ENCODE measurements around the gene HAPLN2.

The HAPLN2 gene

DNA sequence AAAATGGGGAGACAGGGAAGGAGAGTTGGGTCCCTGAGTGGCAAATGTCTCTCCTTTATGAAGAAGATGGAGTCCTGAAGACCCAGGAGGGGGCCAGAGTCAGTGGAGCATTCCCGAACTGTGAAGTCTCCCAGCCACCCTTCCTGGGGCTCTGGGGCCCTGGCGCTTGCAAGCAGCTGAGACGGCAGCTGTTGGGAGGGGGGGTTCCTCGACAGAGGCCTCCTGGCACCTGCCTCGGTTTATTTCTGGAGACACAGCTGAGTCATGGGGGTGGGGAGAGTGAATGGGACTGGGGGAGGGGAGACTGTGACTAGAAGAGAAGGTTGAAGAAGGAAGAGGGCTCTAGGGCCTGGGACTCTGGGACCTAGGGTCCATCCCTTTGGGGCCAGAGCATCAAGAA lies 44.0 kb downstream of the HAPLN2 start:
- DNase-seq (ENCODE audit: low spot score) = no peak

DNA sequence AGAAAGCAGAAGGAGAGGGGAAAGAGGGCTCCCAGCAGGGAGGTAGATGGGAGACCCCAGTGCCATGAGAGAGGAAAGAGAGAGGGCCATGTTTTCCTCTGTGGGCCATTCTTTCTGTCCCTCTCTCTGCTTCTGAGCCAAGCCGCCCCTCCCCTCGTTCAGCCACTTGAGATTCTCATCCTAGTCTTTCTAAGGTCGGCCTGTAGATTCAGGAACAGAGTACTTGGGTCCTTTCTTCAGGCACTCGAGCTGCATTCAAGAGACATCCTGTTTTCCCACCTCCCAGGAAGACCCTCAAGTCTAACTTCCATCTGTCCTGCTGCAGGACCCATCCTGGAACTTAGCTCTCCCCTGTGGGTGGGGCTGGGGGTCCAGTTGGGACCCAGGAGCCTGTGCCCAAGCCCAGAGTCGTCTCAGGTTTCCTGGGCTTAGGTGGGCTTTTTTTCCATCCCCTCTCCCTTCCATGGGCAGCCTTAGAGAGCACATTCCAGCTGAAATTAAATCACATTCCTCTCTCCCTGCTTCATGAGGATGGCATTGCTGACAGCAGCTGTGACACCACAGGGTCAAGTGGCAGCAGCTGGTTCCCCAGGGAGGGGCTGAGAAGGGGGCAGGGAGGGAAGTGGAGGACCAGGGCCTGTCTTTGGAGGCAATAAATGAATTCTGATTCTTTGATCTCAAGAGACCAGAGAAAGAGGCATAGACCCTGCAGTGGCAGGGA lies 45.0 kb downstream of the HAPLN2 start:
- no peak for DNase-seq (ENCODE audit: low spot score)

DNA sequence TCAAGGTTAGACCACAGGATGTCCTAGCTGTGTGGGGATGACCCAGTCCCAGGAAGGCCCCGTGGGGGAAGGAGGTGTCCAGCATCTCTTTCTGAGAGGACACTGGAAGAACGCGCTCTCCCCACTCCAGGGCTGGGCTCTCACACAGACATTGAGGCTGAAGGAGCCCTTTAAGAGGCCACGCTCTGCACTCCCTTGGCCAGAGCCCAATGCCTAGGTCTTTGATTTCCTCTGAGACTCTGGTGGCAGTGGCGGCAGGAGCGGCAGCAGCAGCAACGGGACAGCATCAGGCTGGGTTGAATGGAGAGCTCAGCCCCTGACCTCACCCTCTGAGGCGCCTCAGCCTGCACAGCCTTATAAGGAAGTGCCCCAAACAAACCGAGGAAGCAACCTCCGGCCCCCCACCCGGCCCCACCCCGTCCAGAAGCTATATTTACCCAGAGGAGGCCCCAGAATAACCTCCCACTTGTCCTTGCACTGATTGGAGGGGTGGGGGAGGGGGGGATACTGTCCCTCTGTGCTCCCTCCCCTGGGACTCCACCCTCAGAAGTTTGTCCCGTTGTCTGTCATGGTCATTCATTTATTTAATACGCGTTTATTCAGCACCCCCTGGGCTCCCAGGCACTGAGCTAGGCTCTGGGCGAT lies 45.7 kb downstream of the HAPLN2 start:
- no peak for DNase-seq (ENCODE audit: low spot score)

DNA sequence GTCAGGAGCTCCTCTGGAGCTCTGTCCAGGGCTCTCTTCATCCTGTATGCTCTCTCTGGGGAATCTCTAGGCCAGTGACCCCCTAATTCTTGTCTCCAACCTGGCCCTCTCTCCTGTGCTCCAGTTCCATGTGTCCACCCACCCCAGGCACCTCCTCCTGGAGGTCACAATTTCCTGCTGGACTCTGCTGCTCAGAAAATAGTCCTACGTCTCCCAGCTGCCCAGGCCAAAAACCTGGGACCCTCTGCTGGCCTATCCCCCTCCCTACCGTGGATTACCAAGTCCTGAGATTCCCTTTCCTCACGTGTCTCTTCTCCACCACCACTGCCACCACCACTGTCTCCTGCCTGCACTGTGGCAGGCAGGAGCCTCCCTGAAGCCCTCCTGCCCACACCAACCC lies 46.3 kb downstream of the HAPLN2 start:
- no peak for DNase-seq (ENCODE audit: low spot score)

DNA sequence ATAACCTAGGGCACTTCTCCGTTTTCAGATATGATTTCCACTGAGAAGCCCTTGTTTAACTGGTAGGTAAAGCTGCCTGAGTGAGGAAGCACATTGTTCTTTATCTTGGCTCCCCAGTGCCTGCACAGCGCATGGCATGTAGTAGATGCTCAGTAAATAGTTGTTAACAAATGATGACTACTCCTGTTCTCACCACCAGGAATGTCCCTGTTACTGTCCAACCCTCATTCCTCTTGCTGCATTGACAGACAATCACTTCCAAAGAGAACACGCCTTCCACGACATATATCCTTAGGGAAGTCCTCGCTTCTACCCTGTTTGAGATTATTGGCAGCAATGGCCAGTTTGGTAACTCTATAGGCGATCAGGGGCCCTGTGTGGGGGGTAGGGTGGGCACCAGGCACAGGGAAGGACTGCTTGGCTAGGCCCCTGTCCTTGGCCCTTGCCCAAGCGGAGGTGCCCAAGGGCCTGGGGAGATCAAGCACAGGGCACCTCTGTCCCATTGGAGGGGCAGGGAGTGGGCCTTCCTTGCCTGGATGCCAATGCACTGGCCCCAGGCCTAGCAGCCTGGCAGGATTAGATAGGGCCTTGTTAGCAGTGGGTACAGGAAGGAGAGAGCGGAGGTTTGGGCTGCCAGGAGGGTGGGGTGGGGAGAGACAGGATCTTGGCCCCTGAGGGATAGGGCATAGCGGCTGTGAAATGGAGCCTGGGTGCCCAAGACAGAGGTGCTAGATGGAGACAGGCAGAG lies 47.8 kb downstream of the HAPLN2 start:
- no peak for DNase-seq (ENCODE audit: low spot score)

DNA sequence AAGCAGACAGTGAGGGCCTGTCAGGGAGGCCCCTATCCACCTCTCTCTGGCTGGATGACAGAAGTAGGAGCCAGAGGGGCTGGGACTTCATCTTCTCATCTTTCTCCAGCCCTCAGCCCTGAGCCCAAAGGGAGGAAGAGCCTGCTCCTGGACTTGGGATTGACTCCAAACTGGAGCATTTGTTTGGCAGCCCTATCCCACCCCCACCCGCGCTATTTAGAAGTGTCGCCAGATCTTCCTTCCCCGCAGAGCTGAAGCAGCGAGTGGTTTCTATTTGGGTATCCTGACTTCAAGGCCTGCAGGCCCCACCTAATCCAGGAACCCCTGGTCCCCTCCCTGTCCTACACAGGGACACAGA lies 48.4 kb downstream of the HAPLN2 start:
- no peak for DNase-seq (ENCODE audit: low spot score)

DNA sequence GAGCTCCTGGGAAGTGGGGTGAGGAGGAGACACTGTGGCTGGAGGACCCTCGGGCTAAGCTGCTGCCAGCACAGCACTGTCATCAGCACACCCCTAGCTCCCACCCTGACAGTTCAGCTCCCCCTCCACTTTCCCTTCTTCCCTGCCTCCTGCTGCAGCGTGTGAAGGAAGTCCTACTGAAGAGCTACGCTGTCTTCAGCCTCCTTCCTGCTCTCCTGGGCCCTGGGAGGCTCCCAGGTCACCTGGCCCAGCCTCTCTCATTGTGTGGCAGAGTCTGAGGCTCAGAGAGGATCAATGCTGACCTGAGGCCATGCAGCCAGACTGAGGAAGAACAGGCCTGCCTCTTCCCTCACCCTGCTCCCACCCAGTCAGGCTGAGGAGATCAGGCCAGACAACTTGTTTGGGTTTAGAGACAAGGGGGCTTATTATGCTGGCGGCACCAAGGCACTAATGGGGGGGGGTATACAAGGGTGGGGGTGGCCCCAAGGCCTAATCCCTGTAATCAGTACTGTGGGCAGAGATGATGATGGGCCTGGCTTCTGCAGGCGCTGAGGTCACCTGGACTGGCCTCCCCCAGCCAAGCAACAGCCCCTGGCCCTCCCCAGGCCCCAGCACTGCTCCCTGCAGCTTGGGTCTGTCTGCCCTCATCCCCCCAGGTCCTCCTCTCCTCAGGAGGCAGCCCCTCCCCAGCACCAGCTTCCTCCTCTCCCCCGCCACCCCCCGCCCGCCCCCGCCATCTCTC lies 48.9 kb downstream of the HAPLN2 start:
- no peak for DNase-seq (ENCODE audit: low spot score)

DNA sequence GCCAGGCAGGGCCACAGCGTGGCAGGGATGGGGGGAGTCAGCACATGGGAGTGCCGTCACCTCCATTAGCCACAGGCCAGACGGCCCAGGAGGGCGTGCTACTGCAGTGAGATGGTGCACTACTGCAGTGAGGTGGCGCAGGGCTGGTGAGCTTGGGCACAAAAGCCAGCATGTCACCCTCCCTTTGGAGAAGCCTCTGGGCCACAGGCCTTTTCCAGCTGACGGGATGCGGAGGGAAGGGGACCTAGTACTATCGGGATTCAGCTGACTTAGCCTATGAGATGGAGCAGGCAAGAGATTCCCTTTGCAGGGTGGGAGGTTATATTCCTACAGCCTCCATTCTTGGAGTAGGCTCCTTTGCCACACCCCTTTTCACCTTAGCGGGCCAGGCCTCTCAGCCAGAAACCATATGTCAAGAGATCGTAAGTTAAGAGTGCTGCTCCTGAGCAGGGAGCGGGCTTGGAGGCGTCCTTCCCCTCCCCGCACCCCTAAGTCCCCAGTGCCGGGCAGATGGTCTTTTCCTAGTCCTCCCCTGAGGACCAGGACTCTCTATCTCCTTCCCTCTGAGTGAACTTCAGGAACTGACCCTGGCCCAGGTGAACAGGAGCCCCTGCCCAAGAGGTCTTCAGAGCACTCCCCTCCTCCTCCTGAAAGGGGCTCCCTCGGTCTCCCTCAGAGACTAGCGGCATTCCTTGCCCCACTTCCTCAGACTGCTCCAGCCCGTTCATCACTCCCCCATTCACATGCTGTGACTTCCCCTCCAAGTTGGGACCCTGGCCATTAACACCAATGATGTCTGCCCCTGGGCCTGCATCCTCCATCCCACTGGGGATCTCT lies 49.8 kb downstream of the HAPLN2 start:
- no peak for DNase-seq (ENCODE audit: low spot score)

DNA sequence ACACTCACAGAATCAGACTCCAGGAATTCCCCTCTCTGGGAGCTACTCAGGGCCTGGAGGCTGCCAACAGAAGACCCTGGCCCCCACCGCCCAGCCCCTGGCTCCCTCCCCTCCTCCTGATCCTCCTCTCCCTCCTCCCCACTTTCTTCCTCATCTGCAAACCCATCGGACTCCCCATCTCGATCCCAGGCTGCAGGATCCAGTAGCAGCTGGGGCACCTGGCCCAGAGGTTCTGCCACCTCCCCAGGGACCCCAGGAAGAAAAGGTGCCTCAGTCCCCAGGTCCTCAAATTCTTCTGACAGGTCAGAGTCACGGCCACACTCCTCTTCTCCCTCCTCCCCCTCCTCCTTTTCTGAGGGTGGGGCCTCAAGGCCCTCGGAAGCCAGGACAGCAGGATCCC lies 50.6 kb downstream of the HAPLN2 start:
- DNase-seq (ENCODE audit: low spot score) = no peak

DNA sequence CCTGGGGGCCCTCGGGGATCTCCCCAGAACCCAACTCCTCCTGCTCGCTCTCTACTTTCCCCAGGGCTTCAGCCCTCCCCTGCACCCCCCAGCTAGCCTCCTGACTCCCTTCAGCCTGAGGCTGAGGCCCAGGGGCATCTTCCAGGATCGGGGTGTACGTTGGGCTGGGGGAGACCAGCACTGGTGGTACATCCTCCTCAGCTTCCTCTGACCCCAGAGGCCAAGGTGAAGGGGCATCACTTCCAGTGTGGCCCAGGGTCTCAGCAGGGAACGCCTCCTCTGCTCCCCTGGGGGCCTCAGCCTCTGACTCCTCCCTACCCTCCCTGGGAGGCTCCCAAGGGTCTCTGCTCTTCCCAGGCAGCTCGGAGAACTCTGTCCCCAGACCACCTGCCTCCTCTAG lies 51.1 kb downstream of the HAPLN2 start:
- DNase-seq (ENCODE audit: low spot score) = no peak

DNA sequence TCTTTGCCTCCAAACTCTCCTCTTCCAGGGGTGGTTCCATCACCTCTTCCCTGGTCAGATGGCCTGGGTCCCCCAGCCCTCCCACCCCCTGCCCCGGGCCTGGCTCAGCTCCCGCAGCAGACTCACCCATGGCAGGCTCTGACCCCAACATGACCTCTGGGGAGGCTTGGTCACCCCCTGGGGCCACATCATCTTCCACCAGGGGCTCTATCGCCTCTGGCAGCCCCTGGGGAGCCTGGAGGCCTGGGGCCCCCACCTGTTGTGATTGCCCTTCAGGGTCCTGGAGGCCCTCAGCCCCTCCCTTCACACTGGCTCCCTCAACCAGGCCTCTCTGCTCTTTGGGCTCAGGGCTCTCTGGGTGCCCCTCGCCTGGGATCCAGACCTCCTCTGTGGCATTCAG lies 51.6 kb downstream of the HAPLN2 start:
- no peak for DNase-seq (ENCODE audit: low spot score)

DNA sequence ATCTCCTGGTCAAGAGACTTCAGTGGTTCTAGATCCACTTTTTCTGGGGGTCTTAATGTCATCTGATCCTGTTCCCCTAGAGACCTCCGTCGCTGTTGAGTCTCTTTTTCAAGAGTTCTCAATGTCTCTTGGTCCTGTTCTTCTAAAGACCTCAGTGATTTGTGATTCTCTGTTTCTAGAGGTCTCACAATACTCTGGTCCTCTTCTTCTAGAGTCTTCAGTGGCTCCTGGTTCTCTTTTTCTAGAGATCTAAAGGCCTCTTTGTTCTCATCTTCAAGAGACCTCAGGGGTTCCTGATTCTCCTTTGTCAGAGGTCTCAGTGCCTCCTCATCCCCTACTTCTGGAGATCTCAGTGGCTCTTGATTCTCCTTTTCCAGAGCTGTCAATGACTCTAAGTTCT lies 52.6 kb downstream of the HAPLN2 start:
- DNase-seq (ENCODE audit: low spot score) = no peak

DNA sequence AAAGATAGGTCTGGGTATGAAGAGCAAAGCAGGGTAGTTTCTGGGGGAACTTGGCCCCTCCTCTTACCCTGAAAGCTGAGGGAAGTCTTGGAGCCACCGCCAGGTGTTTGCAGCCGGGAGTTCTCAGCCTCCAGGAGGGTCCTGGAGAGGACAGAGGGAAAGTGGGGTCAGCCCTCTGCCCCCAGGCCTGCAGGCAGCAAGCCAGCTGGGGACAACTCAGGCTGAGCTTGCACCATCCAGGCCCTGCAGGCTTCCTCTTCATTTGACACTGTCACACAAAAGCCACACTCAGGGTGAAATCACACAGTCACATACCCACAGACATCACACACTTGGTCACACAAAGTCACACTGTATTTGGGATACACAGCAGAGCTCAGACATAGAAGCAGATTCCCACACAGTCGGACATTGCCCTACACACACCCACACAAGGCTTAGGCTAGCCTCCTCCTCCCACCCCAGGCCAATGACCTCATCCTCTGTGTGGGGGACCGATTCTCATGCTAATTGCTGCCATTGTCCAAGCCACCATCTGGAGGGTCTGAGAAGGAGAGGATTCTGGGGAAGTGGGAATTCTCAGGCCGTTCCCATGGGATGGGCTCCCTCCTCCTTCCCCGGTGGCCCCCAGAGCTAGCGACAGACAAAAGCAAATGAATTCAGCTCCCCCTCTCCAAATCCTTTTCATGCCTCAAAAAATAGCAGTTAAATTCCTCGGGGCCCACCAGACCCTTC lies 54.3 kb downstream of the HAPLN2 start:
- peak; percentile 73 for DNase-seq (ENCODE audit: low spot score)

Data from putamen (tissue), 1 donor.